ENCODE measurements around the gene TCHP.

The TCHP gene

DNA sequence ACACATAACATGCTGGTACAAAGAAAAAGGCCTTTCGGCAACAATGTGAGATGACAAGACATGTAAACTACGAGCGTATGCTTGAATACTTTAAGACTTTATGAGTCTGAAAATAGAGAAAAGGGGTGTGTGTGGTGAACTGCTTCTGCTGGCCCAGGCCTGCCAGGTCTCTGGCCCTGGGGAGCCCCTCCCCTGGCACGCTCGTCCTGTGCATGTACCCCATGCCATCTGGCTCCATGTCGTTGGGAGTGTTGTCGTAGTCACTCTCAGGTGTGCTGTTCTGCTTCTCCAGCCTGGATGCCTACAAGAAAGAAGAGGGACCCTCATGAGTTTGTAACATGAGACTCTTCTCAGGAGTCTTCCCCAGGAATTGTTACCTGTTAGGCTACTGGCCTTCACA lies 38.9 kb downstream of the TCHP start:
- DNase-seq: no peak

DNA sequence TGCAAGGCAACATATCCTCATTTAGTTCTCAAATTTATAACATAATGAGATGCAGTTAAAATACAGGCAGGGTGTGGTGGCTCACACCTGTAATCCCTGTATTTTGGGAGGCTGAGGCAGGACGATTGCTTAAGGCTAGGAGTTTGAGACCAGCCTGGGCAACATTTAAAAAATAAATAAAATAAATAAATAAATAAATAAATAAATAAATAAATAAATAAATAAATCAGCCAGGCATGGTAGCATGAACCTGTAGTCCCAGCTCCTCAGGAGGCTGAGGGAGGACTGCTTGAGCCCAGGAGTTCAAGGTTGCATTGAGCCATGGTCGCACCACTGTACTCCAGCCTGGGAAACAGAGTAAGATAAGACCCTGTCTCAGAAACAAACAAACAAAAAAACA lies 39.4 kb downstream of the TCHP start:
- no peak for DNase-seq

DNA sequence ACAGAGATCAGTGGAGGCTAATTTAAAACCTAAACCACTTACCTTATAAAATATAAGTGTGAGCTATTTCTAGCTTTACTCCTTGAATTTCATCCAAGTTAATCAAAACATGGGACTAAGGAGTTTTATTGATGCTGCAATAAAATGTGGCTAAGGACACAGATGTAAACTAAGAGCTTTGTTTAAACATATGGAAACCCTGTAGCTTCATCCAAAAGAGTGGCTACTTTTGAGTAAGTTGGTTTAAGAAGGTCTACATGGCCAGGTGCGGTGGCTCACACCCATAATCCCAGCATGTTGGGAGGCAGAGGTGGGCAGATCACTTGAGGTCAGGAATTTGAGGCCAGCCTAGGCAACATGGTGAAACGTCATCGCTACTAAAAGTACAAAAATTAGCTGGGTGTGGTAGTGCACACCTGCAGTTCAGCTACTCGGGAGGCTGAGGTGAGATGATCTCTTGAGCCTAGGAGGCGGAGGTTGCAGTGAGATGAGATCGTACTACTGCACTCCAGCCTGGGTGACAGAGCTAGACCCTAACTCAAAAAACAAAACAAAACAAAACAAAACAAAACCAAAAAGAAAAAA lies 40.4 kb downstream of the TCHP start:
- no peak for DNase-seq

DNA sequence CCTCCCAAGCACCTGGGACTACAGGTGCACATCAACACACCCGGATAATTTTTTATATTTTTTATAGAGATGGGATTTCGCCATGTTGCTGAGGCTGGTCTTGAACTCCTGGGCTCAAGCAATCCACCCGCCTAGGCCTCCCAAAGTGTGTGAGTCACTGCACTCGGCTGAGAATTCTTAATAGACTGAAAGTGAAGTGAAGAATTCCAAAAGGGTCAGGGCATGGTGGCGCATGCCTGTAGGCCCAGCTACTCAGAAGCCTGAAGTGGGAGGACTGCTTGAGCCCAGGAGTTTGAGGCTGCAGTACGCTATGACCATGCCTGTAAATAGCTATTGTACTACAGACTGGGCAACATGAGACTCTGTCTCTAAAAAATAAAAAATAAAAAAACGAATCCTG lies 43.7 kb downstream of the TCHP start:
- DNase-seq: no peak

DNA sequence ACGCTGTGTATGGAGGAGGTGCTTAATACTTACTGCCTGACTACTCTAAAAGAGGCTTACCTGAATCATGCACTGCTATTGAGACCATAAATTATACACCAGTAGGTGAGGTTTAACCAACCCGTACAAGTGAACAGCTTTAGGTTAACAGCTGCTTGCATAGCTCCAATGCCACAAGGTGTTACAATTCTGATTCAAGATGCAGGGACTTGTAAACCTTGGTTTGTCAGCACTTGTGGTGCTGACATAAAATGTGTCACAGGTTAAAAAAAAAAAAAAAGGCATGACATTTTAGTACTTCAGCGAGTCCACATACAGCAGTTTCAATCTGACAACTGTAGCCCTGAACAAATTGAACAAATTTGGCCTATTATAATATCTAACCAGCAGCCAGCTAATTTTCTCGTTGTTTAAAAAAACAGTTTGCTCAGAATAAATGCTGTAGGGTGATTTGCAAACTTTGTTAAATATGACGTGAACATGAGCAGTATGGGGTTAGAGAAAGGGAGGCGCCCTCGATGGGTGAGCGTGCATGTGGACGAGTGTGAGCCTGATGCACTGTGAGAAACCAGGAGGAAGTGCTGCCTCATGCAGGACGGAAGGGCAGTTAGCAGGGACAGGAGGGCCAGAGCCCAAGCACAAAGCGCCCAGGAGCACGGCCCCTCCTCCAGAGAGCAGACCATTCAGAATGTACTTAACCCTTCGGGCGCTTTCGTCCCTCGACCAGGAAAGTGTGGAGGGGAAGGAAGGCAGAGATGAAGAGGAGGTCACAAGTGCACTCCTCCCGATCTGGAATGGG lies 44.7 kb downstream of the TCHP start:
- no peak for DNase-seq

DNA sequence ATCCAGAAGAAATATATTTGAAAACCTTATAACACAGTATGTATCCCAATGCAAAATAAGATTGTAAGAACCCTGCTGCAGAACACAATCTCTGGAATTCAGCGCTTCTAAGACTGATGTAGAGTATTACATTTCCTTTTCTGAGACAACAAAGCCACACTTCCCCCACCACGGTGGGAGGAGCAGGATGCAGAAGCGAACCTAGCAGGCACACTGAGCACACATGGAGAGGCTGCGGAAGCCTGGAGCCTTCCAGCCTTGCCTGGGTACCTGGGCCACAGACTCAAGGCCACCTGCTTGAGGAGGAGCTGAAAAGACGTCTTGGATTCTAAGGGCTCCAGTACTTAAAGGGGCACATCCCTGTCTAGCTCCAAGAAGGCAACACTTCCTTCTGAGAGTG lies 46.4 kb downstream of the TCHP start:
- DNase-seq: peak; percentile 15

DNA sequence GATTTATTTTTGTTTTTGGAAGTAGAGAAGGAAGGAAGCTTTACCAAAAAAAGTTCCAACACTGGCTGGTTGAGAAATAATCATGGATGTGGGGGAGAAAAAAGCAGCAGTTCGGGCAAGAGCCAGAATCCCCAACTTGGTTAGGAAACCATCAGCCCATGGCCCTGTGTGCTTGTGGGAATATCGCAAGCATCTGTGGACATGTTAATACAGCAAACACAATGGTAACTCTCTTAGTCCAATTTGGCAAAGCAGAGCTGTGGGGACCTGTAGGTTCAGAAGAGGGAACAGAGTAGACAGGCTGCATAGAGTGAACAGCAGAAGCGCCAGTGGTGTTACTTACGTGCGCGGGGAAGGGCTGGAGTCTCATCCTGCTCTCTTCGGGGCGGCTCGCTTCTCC lies 46.8 kb downstream of the TCHP start:
- no peak for DNase-seq

DNA sequence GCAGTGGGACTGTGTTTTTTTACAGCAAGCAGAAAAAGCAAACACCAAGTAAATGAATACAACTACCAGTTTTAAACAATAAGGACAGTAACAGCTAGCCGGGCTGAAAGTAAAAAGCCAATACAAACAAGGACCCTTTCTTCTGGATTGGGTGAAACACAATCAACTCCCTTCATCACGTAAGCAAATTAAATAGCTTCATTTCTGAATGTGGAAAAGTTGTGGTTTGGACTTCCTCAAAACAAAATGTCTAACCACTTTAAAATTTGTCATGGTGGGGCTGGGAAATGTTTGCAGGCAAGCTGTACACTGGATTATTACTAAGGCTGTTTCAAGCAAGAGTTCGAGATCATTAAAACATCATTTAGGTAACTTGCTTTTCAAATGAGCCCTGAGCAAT lies 47.4 kb downstream of the TCHP start:
- no peak for DNase-seq

DNA sequence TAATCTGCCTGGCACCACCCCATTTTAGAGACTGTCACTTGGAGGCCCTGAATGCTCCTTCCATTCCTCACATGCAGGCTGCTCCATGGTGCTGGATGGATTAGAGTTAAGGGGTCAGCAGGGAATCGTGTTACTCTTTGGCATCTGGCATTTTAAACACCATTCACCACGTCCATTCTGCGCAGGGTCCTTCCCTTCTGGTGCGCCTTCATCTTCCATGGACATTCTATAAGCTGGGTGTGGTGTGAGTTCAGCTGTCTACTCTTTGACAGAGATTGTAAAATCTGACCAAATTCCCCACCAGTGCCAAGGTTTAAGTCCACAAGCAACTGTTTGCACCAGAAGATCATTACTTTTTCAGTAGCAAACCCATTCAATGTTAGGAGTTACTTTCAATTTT lies 48.3 kb downstream of the TCHP start:
- no peak for DNase-seq

DNA sequence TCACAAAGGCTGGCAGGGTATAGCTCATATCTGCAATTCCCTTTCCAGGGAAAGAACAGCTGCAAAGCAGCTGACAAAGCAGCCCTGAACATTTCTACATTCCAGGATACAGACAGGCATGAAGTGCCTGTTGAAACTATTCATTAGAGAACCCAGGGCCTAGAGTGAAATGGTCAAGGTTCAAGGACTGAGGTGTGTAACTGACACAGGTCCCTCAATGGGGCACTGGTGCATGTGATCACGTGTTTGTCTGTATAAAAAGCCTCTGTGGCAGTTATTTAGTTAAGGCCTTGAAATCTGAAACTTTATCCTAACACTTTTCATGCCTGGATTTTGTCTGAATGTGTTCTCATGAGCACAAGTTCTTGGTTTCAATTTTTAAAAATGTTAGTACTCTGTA lies 49.0 kb downstream of the TCHP start:
- no peak for DNase-seq

DNA sequence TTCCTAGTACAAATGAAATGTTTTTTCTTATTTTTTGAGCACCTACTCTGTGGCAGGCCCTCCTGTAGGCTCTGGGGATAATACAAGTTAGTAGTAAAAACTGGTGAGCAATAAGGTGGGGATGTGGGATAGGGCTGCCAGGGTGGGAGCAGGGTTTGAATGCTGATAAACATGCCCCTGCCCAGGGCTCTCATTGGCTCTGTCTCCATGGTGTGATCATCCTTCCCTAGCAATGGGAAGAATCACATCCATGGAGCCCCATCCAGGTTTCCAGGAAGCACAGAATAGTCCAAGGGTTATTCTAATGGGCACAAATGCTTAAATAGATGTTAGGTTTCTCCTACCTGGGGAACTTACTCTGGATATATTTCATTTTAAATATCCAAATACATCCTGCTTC lies 50.6 kb downstream of the TCHP start:
- no peak for DNase-seq

DNA sequence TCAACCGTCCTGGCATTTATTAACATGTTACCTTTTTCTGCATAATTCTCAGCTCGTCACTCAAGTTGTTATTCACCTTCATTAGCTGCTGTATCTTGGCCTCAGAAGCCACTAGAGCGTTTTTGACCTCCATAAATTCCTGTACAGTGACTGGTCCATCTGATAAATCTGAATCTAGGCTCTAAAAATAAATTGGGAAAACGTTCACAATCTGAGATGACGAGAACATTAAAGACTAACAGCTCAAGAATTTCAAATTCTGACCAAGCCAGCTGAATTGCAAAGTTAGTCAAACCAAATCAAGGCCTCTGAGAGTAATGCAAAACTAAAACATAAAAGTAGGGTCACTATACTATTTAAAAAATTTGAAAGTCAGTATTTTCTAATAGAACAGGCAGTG lies 51.1 kb downstream of the TCHP start:
- no peak for DNase-seq

DNA sequence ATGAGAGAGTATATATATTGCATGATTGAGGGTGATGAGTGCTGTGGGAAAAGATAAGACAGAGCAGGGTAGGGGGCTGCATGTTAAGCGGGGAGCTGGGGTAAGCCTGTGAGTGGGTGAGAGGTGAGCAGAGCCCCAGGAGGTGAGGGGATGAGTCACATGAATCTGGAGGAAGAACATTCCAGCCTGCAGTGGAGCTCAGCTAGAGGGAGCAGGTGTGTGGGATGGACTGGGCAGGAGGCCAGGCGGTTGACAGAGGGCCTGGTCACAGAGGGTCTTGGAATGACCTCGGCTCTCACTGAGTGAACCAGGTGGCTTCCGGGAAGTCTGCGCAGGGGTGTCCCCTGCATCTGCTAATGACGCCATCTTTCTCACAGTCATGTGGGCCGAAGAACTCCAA lies 51.7 kb downstream of the TCHP start:
- no peak for DNase-seq

DNA sequence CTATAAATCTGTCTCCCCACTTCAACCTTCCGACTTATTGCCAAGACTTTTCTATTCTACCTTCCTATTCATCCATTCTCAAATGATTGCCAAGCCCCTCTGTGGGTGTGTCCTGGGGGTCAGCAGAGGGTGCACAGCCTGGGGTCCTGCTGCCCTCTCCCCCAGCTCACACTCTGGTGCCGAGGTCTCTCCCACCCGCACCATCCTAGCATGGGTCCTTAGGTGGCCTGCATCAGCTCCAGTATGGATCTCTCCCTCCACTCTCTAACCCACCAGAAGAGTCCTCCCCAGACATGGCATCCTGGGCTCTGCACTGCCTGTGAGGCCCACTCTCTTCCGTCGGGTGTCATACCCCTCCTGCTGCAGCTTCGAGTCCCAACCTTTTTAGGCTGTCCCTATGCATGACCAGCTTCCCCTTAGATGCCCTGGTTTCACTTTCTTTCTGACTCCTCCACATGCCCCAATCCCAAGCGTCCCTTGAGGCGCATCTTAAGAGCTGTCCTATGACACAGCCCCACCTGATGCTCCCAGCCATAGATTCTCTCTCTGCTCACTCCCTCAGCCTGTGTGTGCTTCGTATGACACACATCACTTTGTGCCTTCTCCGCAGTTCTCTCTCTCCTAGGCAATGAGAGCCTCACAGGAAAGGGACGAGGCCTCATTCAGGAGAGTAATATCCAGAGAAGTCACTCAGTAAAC lies 52.2 kb downstream of the TCHP start:
- DNase-seq: no peak

DNA sequence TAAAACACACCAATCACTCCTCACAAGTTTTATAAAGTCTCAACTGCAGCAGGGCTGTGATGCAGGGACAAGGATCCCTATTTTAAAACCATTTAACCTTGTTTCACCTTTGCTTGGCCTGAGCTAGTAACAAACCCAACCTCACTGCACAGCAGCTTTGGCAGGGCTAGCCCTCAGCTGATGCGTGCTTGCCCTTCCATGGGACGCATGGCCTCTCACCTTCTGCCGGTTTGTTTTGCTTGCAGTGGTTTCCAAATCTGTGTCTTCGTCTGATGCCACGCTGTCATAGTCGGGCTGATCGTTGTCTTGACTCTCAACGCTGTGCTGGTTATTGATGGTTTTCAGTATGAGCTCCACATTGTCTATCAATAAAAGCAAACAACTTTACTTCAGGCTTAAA lies 52.8 kb downstream of the TCHP start:
- DNase-seq: no peak

DNA sequence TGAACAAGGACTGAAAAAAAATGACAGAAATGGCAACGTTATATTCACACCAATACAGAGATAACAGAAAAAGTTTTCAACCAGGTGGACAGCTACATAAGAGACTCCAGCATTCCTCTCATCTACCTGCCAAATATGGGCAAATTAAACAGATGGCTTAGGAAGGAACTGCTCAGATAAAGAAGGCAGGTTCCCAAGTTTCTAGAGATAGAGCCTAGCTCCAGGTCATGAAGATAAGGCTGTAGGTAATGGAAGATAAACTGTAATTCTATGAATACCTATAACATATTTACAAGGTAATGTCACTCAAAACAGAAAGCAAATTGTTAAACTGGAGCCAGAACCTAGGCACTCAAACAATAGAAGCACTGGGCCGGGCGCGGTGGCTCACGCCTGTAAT lies 53.6 kb downstream of the TCHP start:
- no peak for DNase-seq

DNA sequence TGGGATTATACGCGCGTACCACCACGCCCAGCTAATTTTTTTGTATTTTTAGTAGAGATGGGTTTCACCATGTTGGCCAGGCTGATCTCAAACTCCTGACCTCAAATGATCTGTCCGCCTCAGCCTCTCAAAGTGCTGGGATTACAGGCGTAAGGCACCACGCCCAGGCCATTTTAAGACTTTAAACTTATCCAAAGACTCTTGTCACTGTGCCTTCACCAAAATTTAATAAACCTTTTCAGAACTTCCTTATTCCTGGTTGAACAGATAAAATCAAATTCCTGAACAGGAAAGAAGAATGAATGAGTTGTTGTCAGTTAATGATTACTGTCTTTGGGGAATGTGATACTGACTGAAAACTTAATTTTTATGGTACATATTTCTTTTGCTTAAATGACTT lies 58.3 kb downstream of the TCHP start:
- DNase-seq: no peak

DNA sequence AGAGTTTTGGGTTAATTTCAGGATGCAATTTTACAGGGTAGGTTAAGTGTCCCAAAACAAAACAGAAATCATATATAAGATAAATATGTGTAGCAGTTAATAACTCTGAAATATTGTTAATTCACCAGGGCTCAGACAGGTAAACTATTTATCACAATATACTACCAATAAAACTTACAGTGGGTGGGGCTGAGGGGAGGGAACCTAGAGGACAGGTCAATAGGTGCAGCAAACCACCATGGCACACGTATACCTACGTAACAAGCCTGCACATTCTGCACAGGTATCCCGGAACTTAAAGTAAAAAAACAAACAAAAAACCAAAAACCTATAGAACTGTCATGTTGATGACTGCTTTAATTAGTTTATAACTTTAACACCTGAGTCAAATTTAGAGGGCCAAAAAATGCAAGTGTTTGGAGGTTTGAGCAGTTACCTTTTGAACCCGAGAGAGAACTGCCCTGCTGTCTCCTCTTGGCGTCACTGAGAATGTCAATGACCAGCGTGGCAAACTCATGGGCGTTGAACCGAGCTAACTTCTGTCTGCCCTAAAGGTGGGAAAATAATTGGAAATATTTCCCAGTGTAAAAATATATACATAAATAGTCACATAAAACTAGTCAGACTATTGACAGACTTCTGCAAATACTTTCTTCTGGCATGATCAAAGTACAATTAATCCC lies 59.5 kb downstream of the TCHP start:
- no peak for DNase-seq

DNA sequence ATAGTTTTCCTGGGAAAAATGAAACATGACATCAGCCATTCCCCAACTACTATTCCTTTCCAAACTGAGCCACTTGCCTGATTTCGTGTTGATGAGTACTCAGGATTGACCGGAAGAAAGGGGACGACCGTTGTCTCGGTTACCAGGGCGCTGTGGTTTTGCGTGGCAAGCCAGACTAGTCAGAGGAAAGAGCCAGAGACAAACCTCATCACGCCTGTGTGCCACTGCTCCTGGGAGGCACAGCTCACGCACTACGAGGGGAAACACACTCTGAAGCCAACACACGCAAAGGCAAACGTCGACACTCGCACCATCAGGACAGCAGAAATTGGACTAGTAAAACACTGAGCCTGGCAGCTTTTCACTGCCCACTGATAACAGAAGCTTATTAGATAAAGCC lies 61.1 kb downstream of the TCHP start:
- no peak for DNase-seq

DNA sequence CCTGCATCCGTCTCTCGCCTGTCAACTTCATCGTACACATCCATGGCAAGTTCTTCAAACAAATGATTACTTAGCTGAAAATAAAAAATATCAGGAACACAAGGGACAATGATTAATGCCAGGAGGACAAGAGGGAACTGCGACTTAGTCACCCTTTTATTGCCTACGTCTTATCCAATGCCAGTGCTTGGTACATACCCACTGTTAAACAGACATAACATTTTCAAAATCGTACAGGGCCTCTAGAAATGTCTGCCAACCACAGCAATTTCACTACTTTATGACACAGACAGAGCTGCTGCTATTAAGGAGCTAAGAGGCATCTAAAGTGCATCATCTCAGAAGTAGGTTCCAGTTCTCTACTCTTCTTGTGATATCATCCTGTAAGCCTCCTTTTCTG lies 61.5 kb downstream of the TCHP start:
- no peak for DNase-seq

DNA sequence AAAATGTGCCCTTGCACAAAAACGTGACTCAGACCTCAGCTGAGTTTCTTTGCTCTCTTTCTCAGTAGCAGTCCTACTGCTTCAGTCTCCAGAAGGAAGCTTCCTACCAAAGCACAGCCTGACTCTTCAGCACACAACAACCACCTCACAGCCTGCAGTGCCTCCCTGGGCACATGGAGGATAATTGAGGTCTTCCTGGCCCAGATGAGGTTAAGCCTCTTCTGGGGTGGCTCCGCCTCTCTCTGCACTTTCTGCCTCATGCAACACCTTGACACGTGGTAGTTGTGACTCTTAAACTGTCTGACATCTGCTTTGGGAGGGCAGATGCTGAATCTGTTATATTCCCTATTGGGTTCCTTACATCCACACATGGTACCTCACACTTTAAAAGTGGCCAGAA lies 62.3 kb downstream of the TCHP start:
- no peak for DNase-seq

DNA sequence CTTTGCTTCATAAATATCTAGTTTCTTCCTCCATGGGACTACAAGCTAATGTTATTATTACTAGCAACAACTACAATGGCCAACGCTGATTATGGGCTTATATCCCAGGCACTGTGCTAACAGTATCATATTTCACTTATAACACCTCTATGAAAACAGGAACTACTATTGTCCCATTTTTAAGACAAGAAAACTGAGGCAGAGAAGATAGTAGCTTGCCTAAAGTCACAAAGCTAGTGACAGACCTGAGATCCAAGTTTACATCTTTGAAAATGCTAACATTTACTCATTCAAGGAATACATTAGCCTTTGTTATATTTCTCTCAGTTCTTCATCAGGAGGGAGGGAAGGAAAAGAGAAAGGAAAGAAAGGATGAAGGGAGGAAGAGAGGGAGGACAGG lies 63.3 kb downstream of the TCHP start:
- no peak for DNase-seq

DNA sequence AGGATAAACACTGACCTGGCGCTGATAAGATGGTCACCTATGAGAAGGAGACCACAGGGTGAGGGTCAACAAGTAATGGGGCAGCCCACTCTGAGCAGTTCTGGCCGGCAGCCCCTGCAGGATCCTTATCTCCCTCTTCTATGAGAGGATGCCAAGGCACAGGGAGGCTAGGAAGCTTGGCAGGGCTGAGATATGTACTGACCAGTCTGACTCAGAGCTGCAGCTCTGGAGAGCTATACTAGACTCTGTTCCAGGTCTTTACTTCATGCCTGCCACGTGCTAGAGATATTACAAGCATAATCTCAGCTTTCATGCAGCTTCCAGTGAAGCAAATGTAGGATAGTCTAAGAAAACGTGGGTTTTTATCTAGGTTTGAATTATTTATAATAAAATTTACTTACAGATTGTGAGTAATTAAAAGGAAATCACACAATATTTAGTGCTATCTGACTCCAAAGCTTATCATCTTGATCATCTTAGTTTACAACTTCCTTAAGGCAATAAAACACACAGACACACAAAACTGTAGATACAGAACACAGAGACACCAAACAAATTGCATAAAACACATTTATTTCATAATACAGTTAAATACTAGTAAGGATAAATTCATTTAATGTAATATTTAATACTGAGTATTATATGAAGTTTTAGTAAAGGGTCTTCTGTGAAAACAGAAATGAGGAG lies 63.8 kb downstream of the TCHP start:
- DNase-seq: no peak
